NT2/D1 (cell line): ENCODE measurements around the gene FBXW11.

ENCODE experiments used
- DNase-seq: peaks from one replicate; pipeline ENCODE4 v3.0.0-alpha.2; 2011; ENCODE audit warnings: low read depth, low spot score
- H3K27me3 ChIP-seq: 2 replicates; pipeline ENCODE4 v1.6.0; 2011; ENCODE audit warnings: mild to moderate bottlenecking; ENCODE audit not compliant: insufficient read length, insufficient read depth
- H3K36me3 ChIP-seq: 2 replicates; pipeline ENCODE4 v1.6.1; 2011; ENCODE audit warnings: mild to moderate bottlenecking, low read length, mixed read lengths; ENCODE audit not compliant: insufficient read depth, insufficient read length
- H3K4me1 ChIP-seq: 2 replicates; pipeline ENCODE4 v1.5.1; 2011; ENCODE audit not compliant: insufficient read depth, insufficient read length
- H3K4me3 ChIP-seq: 2 replicates; pipeline ENCODE4 v1.5.1; 2011; ENCODE audit warnings: low read depth; ENCODE audit not compliant: insufficient read length
- H3K9ac ChIP-seq: 2 replicates; pipeline ENCODE4 v1.6.0; 2011; ENCODE audit warnings: low read depth; ENCODE audit not compliant: insufficient read length
- H3K9me3 ChIP-seq: 2 replicates; pipeline ENCODE4 v1.5.1; 2011; ENCODE audit warnings: mild to moderate bottlenecking, low read length; ENCODE audit not compliant: insufficient read depth
- SUZ12 ChIP-seq: IDR thresholded peaks from 2 replicates; pipeline ENCODE4 v1.6.1; 2011; ENCODE audit not compliant: insufficient read length, insufficient read depth; ENCODE audit errors: extremely low read depth
- YY1 ChIP-seq: IDR thresholded peaks from 2 replicates; pipeline ENCODE4 v1.6.1; 2011; ENCODE audit not compliant: insufficient read length, insufficient read depth
- ZNF274 ChIP-seq: IDR thresholded peaks from 2 replicates; pipeline ENCODE4 v1.6.1; 2011; ENCODE audit warnings: mild to moderate bottlenecking, low read depth, low read length

FBXW11 gene

GRCh38 chr5:171882118-171882517, 124.3 kb downstream of the FBXW11 start:
- no peaks in the 10 kb centered on the region for H3K4me1 ChIP-seq
- TF ChIP-seq YY1, result no peak
- TF ChIP-seq SUZ12, result no peak
- TF ChIP-seq ZNF274, result no peak
- H3K9ac ChIP-seq, result no peak overlapping the region
- no peak overlapping the region for H3K4me3 ChIP-seq
- DNase-seq, result no peak
- H3K9me3 ChIP-seq, result no peaks in the 10 kb centered on the region
- peaks cover 28% of the 10 kb centered on the region for H3K36me3 ChIP-seq
- no peaks in the 10 kb centered on the region for H3K27me3 ChIP-seq

DNA sequence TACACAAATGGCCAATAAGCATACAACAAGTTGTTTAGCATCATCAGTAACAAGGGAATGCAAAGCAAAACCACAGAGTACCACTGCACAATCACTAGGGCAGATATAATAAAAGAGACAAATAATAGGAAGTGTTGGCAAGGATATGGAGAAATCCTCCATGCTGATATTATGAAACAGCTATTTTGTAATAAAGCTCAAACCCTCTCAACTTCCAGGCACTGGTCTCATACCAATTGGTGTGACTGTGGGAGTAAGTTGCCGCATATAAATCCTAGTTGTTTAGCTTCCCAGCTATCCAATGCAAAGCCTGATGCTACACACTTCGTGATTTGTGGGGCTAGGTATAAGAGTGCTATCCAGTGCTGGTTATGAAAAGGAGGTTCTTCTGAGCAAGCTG, 132.2 kb downstream of the FBXW11 start:
- no peak overlapping the region for H3K4me3 ChIP-seq
- H3K9ac ChIP-seq, result no peak overlapping the region
- peaks cover 64% of the 10 kb centered on the region for H3K36me3 ChIP-seq
- H3K27me3 ChIP-seq, result no peaks in the 10 kb centered on the region
- H3K4me1 ChIP-seq, result no peaks in the 10 kb centered on the region
- H3K9me3 ChIP-seq, result no peaks in the 10 kb centered on the region
- no peak for DNase-seq
- TF ChIP-seq ZNF274 (no peak), SUZ12 (no peak), YY1 (no peak)

DNA sequence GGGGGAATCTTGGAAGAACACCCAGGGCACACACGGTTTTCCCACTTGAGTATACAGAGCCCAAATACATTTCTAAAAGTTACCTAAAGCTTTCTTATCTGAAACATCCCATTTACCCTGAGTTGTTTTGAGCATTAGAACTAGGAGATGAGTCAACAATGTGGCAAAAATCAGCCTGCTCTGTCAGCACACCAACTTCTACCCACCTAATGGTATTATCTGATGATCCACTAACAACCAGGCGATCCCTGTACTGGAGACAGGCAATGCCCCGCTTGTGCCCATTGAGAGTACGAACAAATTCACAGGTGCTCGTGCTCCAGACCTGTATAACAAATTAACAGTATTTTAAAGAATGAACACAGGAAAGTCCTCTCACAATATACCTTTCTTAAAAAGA, 133.8 kb downstream of the FBXW11 start:
- no peaks in the 10 kb centered on the region for H3K4me1 ChIP-seq
- no peak overlapping the region for H3K4me3 ChIP-seq
- H3K27me3 ChIP-seq, result no peaks in the 10 kb centered on the region
- H3K9me3 ChIP-seq, result no peaks in the 10 kb centered on the region
- peaks cover 69% of the 10 kb centered on the region for H3K36me3 ChIP-seq
- H3K9ac ChIP-seq, result no peak overlapping the region
- no peak for TF ChIP-seq YY1
- TF ChIP-seq SUZ12, result no peak
- no peak for TF ChIP-seq ZNF274
- no peak for DNase-seq

DNA sequence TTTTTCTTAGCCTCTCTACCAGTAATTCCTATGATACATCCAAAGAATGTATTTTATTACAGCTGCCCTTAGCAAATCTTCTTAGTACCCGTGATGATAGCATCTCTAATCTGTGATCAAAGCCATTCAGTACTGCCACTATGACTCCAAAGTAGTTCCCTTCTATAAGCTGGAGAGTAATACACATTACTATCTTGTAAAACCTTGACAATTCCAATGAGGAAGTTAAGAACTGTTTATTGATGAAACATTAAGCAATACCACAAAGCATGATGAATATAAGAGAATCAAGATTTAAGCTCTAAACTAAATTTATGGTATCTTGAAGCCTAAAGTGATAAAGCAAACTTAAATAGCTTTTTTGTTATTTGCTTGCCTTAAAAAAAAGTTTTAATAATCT, 134.7 kb downstream of the FBXW11 start:
- H3K36me3 ChIP-seq, result peaks cover 67% of the 10 kb centered on the region
- TF ChIP-seq YY1 (no peak), SUZ12 (no peak), ZNF274 (no peak)
- no peak overlapping the region for H3K4me3 ChIP-seq
- H3K4me1 ChIP-seq, result no peaks in the 10 kb centered on the region
- no peak overlapping the region for H3K9ac ChIP-seq
- no peaks in the 10 kb centered on the region for H3K9me3 ChIP-seq
- DNase-seq, result no peak
- H3K27me3 ChIP-seq, result no peaks in the 10 kb centered on the region

DNA sequence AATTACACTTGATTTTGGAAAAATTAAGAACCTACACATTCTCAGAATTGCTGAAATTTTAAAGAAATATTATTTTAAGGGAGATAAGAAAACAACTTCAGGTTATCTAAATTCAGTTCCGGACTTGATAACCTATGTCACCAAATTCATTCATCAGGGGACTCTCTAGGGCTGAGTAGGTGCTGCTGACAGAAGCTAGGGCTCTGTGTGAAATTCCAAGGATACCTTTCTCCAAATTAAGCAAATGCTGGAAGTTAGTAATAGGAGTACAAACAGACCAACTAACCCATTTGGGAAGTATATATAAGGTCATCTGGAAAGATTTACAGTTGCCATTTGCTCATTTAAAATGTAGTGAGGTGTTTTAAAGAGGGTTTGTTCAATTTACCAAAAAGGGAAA, 136.5 kb downstream of the FBXW11 start:
- Histone ChIP-seq H3K4me3 (no peak overlapping the region), H3K9me3 (no peaks in the 10 kb centered on the region), H3K4me1 (no peaks in the 10 kb centered on the region), H3K9ac (no peak overlapping the region), H3K27me3 (no peaks in the 10 kb centered on the region), H3K36me3 (peaks cover 56% of the 10 kb centered on the region)
- no peak for DNase-seq
- TF ChIP-seq ZNF274 (no peak), YY1 (no peak), SUZ12 (no peak)

DNA sequence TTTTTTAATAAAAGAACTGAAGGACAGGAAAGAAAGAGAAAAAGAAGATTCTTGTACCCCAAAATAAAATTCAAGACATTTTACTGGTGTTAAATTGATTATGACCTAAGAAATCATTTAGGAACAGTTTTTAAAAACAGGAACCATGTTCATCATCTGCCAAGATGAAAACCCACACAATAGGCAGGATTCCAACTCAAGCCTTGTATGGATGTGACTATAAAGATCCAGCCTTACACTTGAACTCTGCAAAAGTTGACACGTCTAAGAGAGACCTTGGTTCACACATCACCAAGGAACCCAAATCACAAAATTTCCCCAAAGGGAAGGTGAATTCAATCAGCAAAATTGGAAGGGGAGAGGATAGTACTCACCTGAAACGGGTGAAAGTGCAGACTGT, 138.2 kb downstream of the FBXW11 start:
- Histone ChIP-seq H3K4me1 (no peaks in the 10 kb centered on the region), H3K9me3 (no peaks in the 10 kb centered on the region), H3K4me3 (no peak overlapping the region), H3K9ac (no peak overlapping the region), H3K36me3 (peaks cover 47% of the 10 kb centered on the region), H3K27me3 (no peaks in the 10 kb centered on the region)
- no peak for DNase-seq
- TF ChIP-seq SUZ12, result no peak
- no peak for TF ChIP-seq YY1
- TF ChIP-seq ZNF274, result no peak

DNA sequence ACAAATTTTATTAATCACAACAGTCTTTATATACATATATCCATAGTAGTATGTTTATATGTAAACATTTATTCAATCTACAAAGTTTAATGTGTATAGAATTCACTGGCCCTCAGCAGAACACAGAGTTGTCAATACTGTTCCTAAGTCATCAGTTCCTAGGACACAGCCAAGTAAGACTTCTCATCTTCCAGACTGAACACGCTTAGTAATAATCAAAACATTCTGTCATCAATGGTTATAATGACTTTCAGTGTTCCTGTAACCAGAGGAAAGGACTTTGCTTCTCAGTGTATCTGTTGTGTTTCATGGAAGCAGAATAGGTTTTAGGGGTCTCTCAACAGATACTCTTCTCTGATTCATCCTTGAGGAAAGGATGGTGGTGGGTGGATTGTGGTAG, 138.7 kb downstream of the FBXW11 start:
- H3K9ac ChIP-seq, result no peak overlapping the region
- TF ChIP-seq SUZ12 (no peak), YY1 (no peak), ZNF274 (no peak)
- no peak overlapping the region for H3K4me3 ChIP-seq
- peaks cover 49% of the 10 kb centered on the region for H3K36me3 ChIP-seq
- no peaks in the 10 kb centered on the region for H3K9me3 ChIP-seq
- H3K27me3 ChIP-seq, result no peaks in the 10 kb centered on the region
- no peaks in the 10 kb centered on the region for H3K4me1 ChIP-seq
- DNase-seq, result no peak

DNA sequence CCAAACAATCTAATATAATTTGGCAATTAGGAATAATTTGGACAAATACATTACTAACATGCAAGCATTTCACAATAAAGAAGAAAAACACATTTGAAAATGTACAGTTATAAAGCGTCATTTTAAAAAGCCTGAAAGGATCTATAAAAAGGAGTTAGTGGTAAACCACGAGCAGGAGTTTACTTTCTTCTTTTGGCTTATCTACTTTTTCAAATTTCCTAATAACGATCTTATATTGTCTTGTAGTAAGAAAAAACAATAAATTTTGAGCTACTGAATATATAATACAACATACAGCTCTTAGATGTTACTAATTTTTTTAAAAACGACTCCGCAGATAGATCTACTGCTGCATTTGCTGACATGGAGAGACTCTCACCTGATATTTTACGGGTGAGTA, 141.0 kb downstream of the FBXW11 start:
- Histone ChIP-seq H3K9me3 (no peaks in the 10 kb centered on the region), H3K4me3 (no peak overlapping the region), H3K4me1 (no peaks in the 10 kb centered on the region), H3K36me3 (peaks cover 37% of the 10 kb centered on the region), H3K27me3 (no peaks in the 10 kb centered on the region), H3K9ac (no peak overlapping the region)
- DNase-seq, result no peak
- no peak for TF ChIP-seq SUZ12
- TF ChIP-seq YY1, result no peak
- no peak for TF ChIP-seq ZNF274
